Kidney capillary endothelial cell (primary cell): ENCODE results near the gene ZBTB7C.

Experiments
- DNase-seq: peaks from one replicate; pipeline ENCODE4 v3.0.0-alpha.2; 2018; ENCODE audit warnings: low spot score

The ZBTB7C gene

GRCh38 chr18:48036641-48037421, 372.4 kb downstream of the ZBTB7C start:
- no peak for DNase-seq

GRCh38 chr18:48036226-48036625, 373.0 kb downstream of the ZBTB7C start:
- no peak for DNase-seq

- no peak for DNase-seq
Observed at GRCh38 chr18:48035556-48035860, 373.7 kb downstream of the ZBTB7C start.

- no peak for DNase-seq
Observed at GRCh38 chr18:48034651-48035555, 374.3 kb downstream of the ZBTB7C start.

- no peak for DNase-seq
Observed at GRCh38 chr18:48033790-48034650, 375.2 kb downstream of the ZBTB7C start.

- DNase-seq = no peak
Observed at GRCh38 chr18:48032876-48033789, 376.1 kb downstream of the ZBTB7C start.

- no peak for DNase-seq
Observed at GRCh38 chr18:48031641-48032040, 377.5 kb downstream of the ZBTB7C start.

- peak; percentile 31 for DNase-seq
Observed at GRCh38 chr18:48030616-48031480, 378.3 kb downstream of the ZBTB7C start.

GRCh38 chr18:48029296-48029986, 379.7 kb downstream of the ZBTB7C start:
- DNase-seq = no peak

GRCh38 chr18:48028696-48029095, 380.5 kb downstream of the ZBTB7C start:
- DNase-seq = no peak

- DNase-seq = no peak
Observed at GRCh38 chr18:48028081-48028480, 381.1 kb downstream of the ZBTB7C start.

GRCh38 chr18:48027401-48027963, 381.7 kb downstream of the ZBTB7C start:
- no peak for DNase-seq

- no peak for DNase-seq
Observed at GRCh38 chr18:48026216-48026615, 383.0 kb downstream of the ZBTB7C start.

GRCh38 chr18:48024881-48025660, 384.1 kb downstream of the ZBTB7C start:
- no peak for DNase-seq

- no peak for DNase-seq
Observed at GRCh38 chr18:48024009-48024512, 385.1 kb downstream of the ZBTB7C start.

GRCh38 chr18:48023334-48024008, 385.7 kb downstream of the ZBTB7C start:
- DNase-seq = peak; percentile 91

GRCh38 chr18:48022531-48023329, 386.5 kb downstream of the ZBTB7C start:
- DNase-seq = peak; percentile 88
